Spinal cord (tissue), 10 donors: ENCODE measurements around the gene SAFB. TPM values are rescaled to one million over a fixed set of nuclear protein-coding genes. Genes with fewer than 3 reads are reported as not detected.

Source experiments
- DNase-seq, 6 donors: peaks; one replicate each; pipeline versions ENCODE4 v3.0.0 to v3.0.0-alpha.2; 2013 to 2015; ENCODE audit warnings: low spot score in 6 of 6, low read depth in 4 of 6
- H3K27ac ChIP-seq: one replicate; pipeline ENCODE4 v1.5.1; 2013; ENCODE audit warnings: low read depth, low read length, control low read depth
- H3K27me3 ChIP-seq: one replicate; pipeline ENCODE4 v1.6.1; 2013; ENCODE audit warnings: low read length; ENCODE audit not compliant: control insufficient read depth, insufficient read depth
- H3K36me3 ChIP-seq: one replicate; pipeline ENCODE4 v1.6.1; 2013; ENCODE audit warnings: low read length; ENCODE audit not compliant: control insufficient read depth, insufficient read depth
- H3K4me1 ChIP-seq: one replicate; pipeline ENCODE4 v1.6.1; 2013; ENCODE audit warnings: low read length; ENCODE audit not compliant: control insufficient read depth, insufficient read depth
- H3K4me3 ChIP-seq: one replicate; pipeline ENCODE4 v1.5.1; 2013; ENCODE audit warnings: low read depth, low read length, control low read depth
- H3K9me3 ChIP-seq: one replicate; pipeline ENCODE4 v1.6.1; 2013; ENCODE audit warnings: low read length; ENCODE audit not compliant: control insufficient read depth, insufficient read depth
- WGBS: methylation state at CpG from one replicate; pipeline ENCODE4 v1.1.5; 2013; ENCODE audit warnings: missing lambda C conversion rate; ENCODE audit not compliant: insufficient coverage; 5-methylcytosine and 5-hydroxymethylcytosine counted together
- polyA plus RNA-seq, 2 donors: library from polyadenylated mRNA; unstranded; fragments of 120-200 nt; gene quantifications; one replicate each; pipeline ENCODE4 v1.2.1, GENCODE V29; 2013; ENCODE audit not compliant: insufficient read length in 2 of 2
- total RNA-seq, 2 donors: library from RNA; depleted of rRNA in 1 of 2; stranded (reverse); fragments of 120-200 nt in 1 of 2; fragments of >200 nt in 1 of 2; gene quantifications; one replicate each; pipeline versions ENCODE4 v1.2.3 to v1.2.4, GENCODE V29; 2013 to 2014
- donor health status: healthy.

The SAFB gene
- total and polyA plus RNA-seq, 4 donors, result 46.2 to 162 (median 99.0) TPM

DNA sequence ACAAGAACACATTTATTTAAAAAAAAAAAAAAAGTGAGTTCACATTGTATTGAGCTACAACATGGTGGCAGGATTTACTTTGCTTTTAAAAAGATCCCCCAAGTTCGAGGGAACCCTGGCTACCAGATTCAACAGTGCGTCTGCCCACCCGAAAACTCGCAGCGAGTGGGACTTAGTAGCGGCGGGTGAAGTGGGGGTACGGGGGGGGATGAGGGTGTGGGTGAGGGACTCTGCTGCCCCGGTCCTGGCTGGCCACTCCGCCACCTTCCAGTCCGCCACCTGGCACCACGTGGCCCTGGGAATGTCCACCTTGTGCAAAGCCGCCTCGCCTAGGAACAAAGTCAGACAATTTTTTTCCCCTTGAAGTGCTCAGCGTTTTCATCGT, 35.8 kb upstream of the SAFB start:
- Histone ChIP-seq H3K9me3 (no peaks in the 10 kb centered on the region), H3K4me1 (peaks cover 49% of the 10 kb centered on the region), H3K4me3 (no peak overlapping the region), H3K27ac (no peak overlapping the region), H3K27me3 (no peaks in the 10 kb centered on the region), H3K36me3 (peaks cover 86% of the 10 kb centered on the region)
- WGBS, result 96% methylated on average over 10 of the region's 16 CpGs
- DNase-seq, result no peak

- Histone ChIP-seq H3K27ac (no peak overlapping the region), H3K4me1 (peaks cover 52% of the 10 kb centered on the region), H3K9me3 (no peaks in the 10 kb centered on the region), H3K27me3 (no peaks in the 10 kb centered on the region), H3K36me3 (peaks cover 86% of the 10 kb centered on the region), H3K4me3 (no peak overlapping the region)
- no peak for DNase-seq
- 87% methylated on average over 23 of the region's 23 CpGs for WGBS
These were observed 35.2 kb upstream of the SAFB start for GRCh38 chr19:5587661-5588060.

DNA sequence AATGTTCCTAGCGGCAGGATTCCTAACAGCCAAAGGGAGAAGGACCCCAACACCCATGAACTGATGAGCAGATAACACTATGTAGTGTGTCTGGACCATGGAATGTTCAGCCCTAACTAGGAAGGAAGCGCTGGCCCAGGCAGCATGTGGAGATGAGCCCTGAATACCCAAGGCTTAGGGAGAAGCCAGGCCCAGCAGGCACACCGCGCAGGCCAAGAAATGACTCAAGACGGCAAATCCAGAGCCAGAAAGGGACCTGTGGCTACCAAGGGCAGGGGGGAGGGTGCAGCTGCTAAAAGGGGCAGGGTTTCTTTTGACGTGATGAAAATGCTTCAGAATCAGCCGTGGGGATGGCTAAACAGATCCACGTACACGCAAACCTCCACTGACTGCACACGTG, 34.4 kb upstream of the SAFB start:
- no peaks in the 10 kb centered on the region for H3K27me3 ChIP-seq
- 71% methylated on average over 9 of the region's 10 CpGs for WGBS
- peaks cover 55% of the 10 kb centered on the region for H3K4me1 ChIP-seq
- peaks cover 88% of the 10 kb centered on the region for H3K36me3 ChIP-seq
- no peak overlapping the region for H3K4me3 ChIP-seq
- no peak overlapping the region for H3K27ac ChIP-seq
- no peaks in the 10 kb centered on the region for H3K9me3 ChIP-seq
- no peak for DNase-seq

GRCh38 chr19:5588906-5589676, 33.8 kb upstream of the SAFB start:
- DNase-seq, result peak in 1 of 6 donors; percentile 19
- Histone ChIP-seq H3K4me3 (no peak overlapping the region), H3K27ac (no peak overlapping the region), H3K36me3 (peaks cover 90% of the 10 kb centered on the region), H3K4me1 (peaks cover 57% of the 10 kb centered on the region), H3K27me3 (no peaks in the 10 kb centered on the region), H3K9me3 (no peaks in the 10 kb centered on the region)
- whole genome bisulfite sequencing, result 50% methylated on average over 30 of the region's 30 CpGs

DNA sequence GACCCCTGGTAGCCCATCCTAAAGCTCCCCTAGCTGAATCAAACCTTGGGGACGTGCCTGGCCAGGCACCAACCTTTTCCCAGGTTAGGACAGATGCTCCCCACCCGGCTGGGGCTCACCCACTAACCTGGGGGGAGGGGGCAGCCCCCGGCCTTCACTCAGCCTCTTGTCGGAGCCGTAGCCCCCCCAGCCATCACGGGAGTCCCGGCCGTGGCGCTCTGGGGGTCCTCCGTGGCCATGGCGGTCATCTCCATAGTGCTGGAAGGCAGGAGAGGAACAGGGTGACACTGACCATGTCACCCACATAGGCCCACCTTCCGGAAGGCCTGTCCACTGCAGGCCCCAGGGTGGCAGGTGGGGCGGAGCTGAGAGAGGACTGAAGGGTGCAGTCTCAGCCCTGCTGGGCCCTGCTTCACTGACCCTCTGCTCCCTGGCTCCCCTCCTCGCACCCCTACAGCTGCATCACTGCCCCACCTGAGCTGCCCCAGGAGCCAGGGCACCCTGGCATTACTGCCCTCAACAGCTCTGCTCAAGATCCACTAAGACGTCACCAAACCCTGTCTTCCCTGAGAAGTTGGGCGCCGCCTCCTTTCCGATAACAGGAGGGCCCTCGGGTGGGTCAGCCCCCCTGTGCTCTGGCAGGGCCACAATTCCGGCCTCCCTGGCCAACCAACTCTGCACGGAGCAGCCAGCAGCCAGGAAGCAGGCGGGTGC, 32.6 kb upstream of the SAFB start:
- no peak overlapping the region for H3K4me3 ChIP-seq
- H3K36me3 ChIP-seq, result peaks cover 99% of the 10 kb centered on the region
- WGBS, result 89% methylated on average over 17 of the region's 22 CpGs
- no peaks in the 10 kb centered on the region for H3K27me3 ChIP-seq
- H3K9me3 ChIP-seq, result no peaks in the 10 kb centered on the region
- no peak for DNase-seq
- no peak overlapping the region for H3K27ac ChIP-seq
- peaks cover 56% of the 10 kb centered on the region for H3K4me1 ChIP-seq

- H3K4me1 ChIP-seq, result peaks cover 51% of the 10 kb centered on the region
- DNase-seq, result no peak
- peaks cover 99% of the 10 kb centered on the region for H3K36me3 ChIP-seq
- H3K9me3 ChIP-seq, result no peaks in the 10 kb centered on the region
- no peak overlapping the region for H3K27ac ChIP-seq
- 92% methylated on average over 9 of the region's 9 CpGs for WGBS
- no peaks in the 10 kb centered on the region for H3K27me3 ChIP-seq
- no peak overlapping the region for H3K4me3 ChIP-seq
These were observed 32.1 kb upstream of the SAFB start for GRCh38 chr19:5590865-5591154.

GRCh38 chr19:5591476-5591875, 31.4 kb upstream of the SAFB start:
- no peaks in the 10 kb centered on the region for H3K9me3 ChIP-seq
- no peak for DNase-seq
- H3K27ac ChIP-seq, result no peak overlapping the region
- peaks cover 99% of the 10 kb centered on the region for H3K36me3 ChIP-seq
- no peak overlapping the region for H3K4me3 ChIP-seq
- peaks cover 45% of the 10 kb centered on the region for H3K4me1 ChIP-seq
- H3K27me3 ChIP-seq, result no peaks in the 10 kb centered on the region
- WGBS, result 95% methylated on average over 15 of the region's 17 CpGs

DNA sequence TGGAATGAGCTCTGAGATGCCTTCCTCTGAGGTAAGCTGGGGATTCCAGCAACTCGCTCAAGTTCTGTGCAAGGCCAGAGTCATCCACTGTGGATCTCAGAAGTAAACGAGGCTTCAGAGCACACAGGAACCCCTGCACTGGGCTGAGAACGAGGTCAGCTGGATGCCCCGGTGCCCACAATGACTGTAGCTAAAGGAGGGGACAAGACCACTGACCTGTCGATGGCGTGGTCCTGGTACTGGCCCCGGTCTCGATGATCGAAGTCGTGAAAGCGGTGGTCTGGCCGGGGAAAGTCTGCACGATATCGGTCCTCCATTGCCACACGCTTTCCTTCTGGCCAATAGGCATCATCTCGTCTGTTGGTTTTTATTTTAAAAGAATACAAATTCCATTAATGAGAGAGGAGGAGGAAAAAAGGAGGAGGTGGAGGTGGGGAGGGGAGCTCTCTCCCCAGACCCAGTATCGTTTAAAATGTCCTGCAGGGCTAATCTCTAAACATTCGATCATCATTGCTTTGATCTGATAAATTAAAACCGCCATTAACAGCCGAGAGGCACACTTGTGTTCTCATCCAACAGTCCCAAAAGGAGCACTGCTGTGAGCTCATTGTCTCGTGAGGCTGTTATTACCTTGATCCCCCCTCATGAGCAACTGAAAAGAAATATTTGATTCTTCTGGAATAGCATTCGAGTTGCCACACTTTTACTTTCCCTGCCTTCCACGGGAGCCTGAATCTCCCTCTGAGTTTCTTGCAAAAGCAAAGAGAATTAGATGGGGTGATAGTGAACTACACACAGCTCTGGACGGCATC, 30.1 kb upstream of the SAFB start:
- Histone ChIP-seq H3K4me1 (peaks cover 39% of the 10 kb centered on the region), H3K36me3 (peaks cover 99% of the 10 kb centered on the region), H3K4me3 (no peak overlapping the region), H3K27ac (no peak overlapping the region), H3K27me3 (no peaks in the 10 kb centered on the region), H3K9me3 (no peaks in the 10 kb centered on the region)
- WGBS, result 84% methylated on average over 13 of the region's 24 CpGs
- peak in 1 of 6 donors; percentile 79 for DNase-seq

DNA sequence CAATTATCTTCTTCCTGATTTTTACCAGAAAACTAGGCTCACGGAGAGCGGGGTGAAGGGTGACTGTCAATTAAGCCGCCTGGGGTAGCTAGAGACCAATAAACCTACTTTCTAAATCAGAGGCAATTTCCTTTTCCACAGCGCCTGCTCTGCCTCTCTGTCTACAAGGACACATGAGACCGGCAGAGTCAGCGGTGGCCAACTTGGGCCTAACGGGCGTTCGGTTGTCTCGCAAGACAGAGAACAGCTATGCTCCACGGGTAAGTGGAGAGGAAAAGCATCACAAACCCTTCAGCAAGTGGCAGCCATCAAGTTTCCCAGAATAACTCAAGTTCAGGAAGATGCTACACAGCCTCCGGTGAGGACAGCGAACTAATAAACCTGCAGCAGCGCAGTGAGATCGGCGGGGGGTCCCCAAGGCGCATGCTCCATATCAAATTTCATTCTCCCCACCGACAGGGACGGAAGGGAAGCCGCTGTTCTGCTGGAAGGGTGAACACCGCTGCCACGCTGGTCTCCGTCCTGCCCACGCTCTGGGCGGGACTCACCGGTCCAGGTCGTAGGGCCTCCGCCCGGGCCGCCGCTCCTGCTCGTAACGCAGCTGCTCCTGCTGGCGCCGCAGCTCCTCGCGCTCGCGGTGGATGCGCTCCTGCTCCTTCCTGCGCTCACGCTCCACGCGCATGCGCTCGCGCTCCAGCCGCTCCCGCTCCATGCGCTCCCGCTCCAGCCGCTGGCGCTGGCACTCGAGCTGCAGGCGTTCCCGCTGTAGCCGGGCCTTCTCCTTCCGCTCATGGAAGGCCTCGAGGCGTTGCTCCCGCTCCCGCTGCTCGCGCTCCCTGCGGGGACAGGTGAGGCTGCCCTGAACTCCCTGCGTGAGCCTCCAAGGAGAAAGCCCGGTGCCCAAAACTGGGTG, 29.3 kb upstream of the SAFB start:
- peak in 2 of 6 donors; percentile 41 to 75 for DNase-seq
- H3K27me3 ChIP-seq, result no peaks in the 10 kb centered on the region
- peaks cover 38% of the 10 kb centered on the region for H3K4me1 ChIP-seq
- H3K27ac ChIP-seq, result no peak overlapping the region
- peaks cover 99% of the 10 kb centered on the region for H3K36me3 ChIP-seq
- 70% methylated on average over 64 of the region's 67 CpGs for WGBS
- H3K4me3 ChIP-seq, result no peak overlapping the region
- no peaks in the 10 kb centered on the region for H3K9me3 ChIP-seq
